DND-41 (cell line): ENCODE results near the gene ST3GAL4.

Experiments
- ATAC-seq: fragments of 200-7000 bp; cut with Tn5 transposase; 3 replicates; pipeline ENCODE4 v1.9.1; 2021; ENCODE audit warnings: low read depth; ENCODE audit not compliant: insufficient read depth
- DNase-seq: peaks from one replicate; pipeline ENCODE4 v3.0.0-alpha.2; 2020
- H2AFZ ChIP-seq: 2 replicates; pipeline ENCODE4 v1.6.0; 2012; ENCODE audit warnings: low read depth, low read length
- H3K27ac ChIP-seq: 2 replicates; pipeline ENCODE4 v1.5.1; 2012; ENCODE audit warnings: low read length, inconsistent platforms
- H3K27me3 ChIP-seq: fragments of 200-600 bp; sonication (generic); 2 replicates; pipeline ENCODE4 v1.6.0; 2012; ENCODE audit warnings: low read length, mild to moderate bottlenecking, inconsistent platforms; ENCODE audit not compliant: insufficient read depth, poor library complexity
- H3K36me3 ChIP-seq: 2 replicates; pipeline ENCODE4 v1.5.1; 2012; ENCODE audit warnings: low read length, inconsistent platforms; ENCODE audit not compliant: insufficient read depth
- H3K4me1 ChIP-seq: 2 replicates; pipeline ENCODE4 v1.5.1; 2012; ENCODE audit warnings: mild to moderate bottlenecking, low read length; ENCODE audit not compliant: insufficient read depth
- H3K4me2 ChIP-seq: 2 replicates; pipeline ENCODE4 v1.6.0; 2012; ENCODE audit warnings: mild to moderate bottlenecking, moderate library complexity, low read length, inconsistent platforms; ENCODE audit not compliant: insufficient read depth
- H3K4me3 ChIP-seq, 2 experiments: fragments of 200-600 bp in 1 of 2; shearing (Covaris generic) in 1 of 2; 2 replicates each; pipeline ENCODE4 v1.5.1; 2012 to 2016; ENCODE audit warnings: inconsistent platforms in 2 of 2, low read length in 2 of 2, mild to moderate bottlenecking in 2 of 2, low read depth in 1 of 2, moderate library complexity in 1 of 2
- H3K79me2 ChIP-seq: 2 replicates; pipeline ENCODE4 v1.6.0; 2012; ENCODE audit warnings: low read length, inconsistent platforms; ENCODE audit not compliant: insufficient read depth
- H3K9ac ChIP-seq: 2 replicates; pipeline ENCODE4 v1.6.0; 2012; ENCODE audit warnings: low read depth, mild to moderate bottlenecking, inconsistent platforms, low read length, moderate library complexity
- H3K9me3 ChIP-seq: 2 replicates; pipeline ENCODE4 v1.5.1; 2012; ENCODE audit warnings: low read length, moderate library complexity, mild to moderate bottlenecking, inconsistent platforms; ENCODE audit not compliant: insufficient read depth, severe bottlenecking
- H4K20me1 ChIP-seq: 2 replicates; pipeline ENCODE4 v1.6.0; 2012; ENCODE audit warnings: low read length; ENCODE audit not compliant: insufficient read depth
- CTCF ChIP-seq: IDR thresholded peaks from 2 replicates; pipeline ENCODE4 v1.5.1; 2012; ENCODE audit warnings: borderline replicate concordance, low read length, moderate library complexity, mild to moderate bottlenecking; ENCODE audit not compliant: poor library complexity, severe bottlenecking; ENCODE audit errors: extremely low read depth
- EZH2 ChIP-seq: IDR thresholded peaks from 3 replicates; pipeline ENCODE4 v1.6.1; 2012; ENCODE audit warnings: borderline replicate concordance, low read depth, mild to moderate bottlenecking, moderate library complexity, low read length, inconsistent platforms; ENCODE audit not compliant: severe bottlenecking

The ST3GAL4 gene

GRCh38 chr11:126421271-126421671 lies 65.8 kb downstream of the ST3GAL4 start:
- no peaks in the 10 kb centered on the region for H3K79me2 ChIP-seq
- TF ChIP-seq CTCF = no peak
- H3K4me2 ChIP-seq = no peak overlapping the region
- H3K9ac ChIP-seq = no peak overlapping the region
- ATAC-seq (no peak), DNase-seq (no peak)
- no peak overlapping the region for H3K4me3 ChIP-seq
- H2AFZ ChIP-seq = no peak overlapping the region
- no peaks in the 10 kb centered on the region for H4K20me1 ChIP-seq
- no peaks in the 10 kb centered on the region for H3K36me3 ChIP-seq
- no peak overlapping the region for H3K27ac ChIP-seq
- no peaks in the 10 kb centered on the region for H3K4me1 ChIP-seq
- H3K27me3 ChIP-seq = no peaks in the 10 kb centered on the region
- no peaks in the 10 kb centered on the region for H3K9me3 ChIP-seq

- no peak for DNase-seq
- H3K79me2 ChIP-seq = no peaks in the 10 kb centered on the region
- H3K4me3 ChIP-seq = no peak overlapping the region
- no peaks in the 10 kb centered on the region for H3K4me1 ChIP-seq
- no peak overlapping the region for H2AFZ ChIP-seq
- no peak overlapping the region for H3K4me2 ChIP-seq
- no peak for TF ChIP-seq EZH2
- no peak for TF ChIP-seq CTCF
- no peaks in the 10 kb centered on the region for H3K27me3 ChIP-seq
- no peak overlapping the region for H3K9ac ChIP-seq
- H4K20me1 ChIP-seq = no peaks in the 10 kb centered on the region
- no peak overlapping the region for H3K27ac ChIP-seq
- no peak for ATAC-seq
- no peaks in the 10 kb centered on the region for H3K36me3 ChIP-seq
- H3K9me3 ChIP-seq = no peaks in the 10 kb centered on the region
Measured at GRCh38 chr11:126422446-126422845, 67.0 kb downstream of the ST3GAL4 start.

- H3K4me2 ChIP-seq = no peak overlapping the region
- no peaks in the 10 kb centered on the region for H3K4me1 ChIP-seq
- H3K36me3 ChIP-seq = no peaks in the 10 kb centered on the region
- H3K4me3 ChIP-seq = no peak overlapping the region
- ATAC-seq (no peak), DNase-seq (no peak)
- no peaks in the 10 kb centered on the region for H3K9me3 ChIP-seq
- no peaks in the 10 kb centered on the region for H3K79me2 ChIP-seq
- H2AFZ ChIP-seq = no peak overlapping the region
- no peak overlapping the region for H3K27ac ChIP-seq
- TF ChIP-seq EZH2 (no peak), CTCF (no peak)
- H3K9ac ChIP-seq = no peak overlapping the region
- H4K20me1 ChIP-seq = no peaks in the 10 kb centered on the region
- no peaks in the 10 kb centered on the region for H3K27me3 ChIP-seq
Measured at GRCh38 chr11:126423154-126423553, 67.7 kb downstream of the ST3GAL4 start.

GRCh38 chr11:126423743-126424142 lies 68.3 kb downstream of the ST3GAL4 start:
- no peaks in the 10 kb centered on the region for H3K27me3 ChIP-seq
- no peak for ATAC-seq
- H2AFZ ChIP-seq = no peak overlapping the region
- H3K36me3 ChIP-seq = no peaks in the 10 kb centered on the region
- H3K27ac ChIP-seq = no peak overlapping the region
- no peaks in the 10 kb centered on the region for H4K20me1 ChIP-seq
- no peaks in the 10 kb centered on the region for H3K9me3 ChIP-seq
- H3K9ac ChIP-seq = no peak overlapping the region
- DNase-seq = no peak
- no peak for TF ChIP-seq CTCF
- no peak for TF ChIP-seq EZH2
- no peak overlapping the region for H3K4me2 ChIP-seq
- H3K4me1 ChIP-seq = no peaks in the 10 kb centered on the region
- H3K4me3 ChIP-seq = no peak overlapping the region
- no peaks in the 10 kb centered on the region for H3K79me2 ChIP-seq
